Stomach (tissue), 4 donors: ENCODE data around the gene MAPK9.

Experiments
- CTCF ChIP-seq, 7 experiments: fragments of 450-650 bp in 4 of 7; fragments of 200-600 bp in 3 of 7; sonication (generic) in 3 of 7; IDR thresholded peaks; one replicate each; pipeline ENCODE4 v1.5.1; 2016 to 2019; ENCODE audit warnings: antibody characterized with exemption in 7 of 7, control low read depth in 2 of 7, mild to moderate bottlenecking in 1 of 7
- POLR2A ChIP-seq, 4 donors: fragments of 450-650 bp; IDR thresholded peaks; one replicate each; pipeline ENCODE4 v1.6.1; 2016; ENCODE audit warnings: antibody characterized with exemption in 4 of 4, control low read depth in 2 of 4, mild to moderate bottlenecking in 1 of 4, moderate library complexity in 1 of 4
- POLR2AphosphoS5 ChIP-seq, 3 donors: sonication (generic); formaldehyde crosslinking; IDR thresholded peaks; one replicate each; pipeline ENCODE4 v1.6.1; 2016; ENCODE audit warnings: antibody characterized with exemption in 3 of 3

DNA sequence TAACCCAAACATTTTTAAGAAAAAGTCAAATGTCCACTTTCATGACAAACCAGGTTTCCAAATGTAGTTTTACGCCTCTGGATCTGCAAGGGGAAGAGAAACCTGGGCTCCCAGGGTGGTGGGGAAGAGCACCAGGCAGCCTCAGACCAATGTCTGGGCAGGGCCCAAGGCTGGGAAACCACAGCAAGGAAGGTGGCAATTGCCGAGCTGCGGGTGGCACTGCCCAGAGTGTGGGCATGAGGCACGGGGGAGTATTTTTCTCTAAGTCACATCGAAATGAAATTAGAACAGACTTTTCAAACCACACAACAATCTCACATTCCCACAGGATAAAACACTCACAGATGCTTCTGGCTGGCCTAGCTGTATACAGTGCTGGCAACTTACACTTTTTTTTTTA lies 50.3 kb downstream of the MAPK9 start:
- TF ChIP-seq CTCF (IDR thresholded peaks at IDR 0.05) = no peak
- no peak for TF ChIP-seq POLR2AphosphoS5 (IDR thresholded peaks at IDR 0.05)
- TF ChIP-seq POLR2A (IDR thresholded peaks at IDR 0.05) = no peak
